ENCODE results near the gene SPECC1L.

SPECC1L gene

DNA sequence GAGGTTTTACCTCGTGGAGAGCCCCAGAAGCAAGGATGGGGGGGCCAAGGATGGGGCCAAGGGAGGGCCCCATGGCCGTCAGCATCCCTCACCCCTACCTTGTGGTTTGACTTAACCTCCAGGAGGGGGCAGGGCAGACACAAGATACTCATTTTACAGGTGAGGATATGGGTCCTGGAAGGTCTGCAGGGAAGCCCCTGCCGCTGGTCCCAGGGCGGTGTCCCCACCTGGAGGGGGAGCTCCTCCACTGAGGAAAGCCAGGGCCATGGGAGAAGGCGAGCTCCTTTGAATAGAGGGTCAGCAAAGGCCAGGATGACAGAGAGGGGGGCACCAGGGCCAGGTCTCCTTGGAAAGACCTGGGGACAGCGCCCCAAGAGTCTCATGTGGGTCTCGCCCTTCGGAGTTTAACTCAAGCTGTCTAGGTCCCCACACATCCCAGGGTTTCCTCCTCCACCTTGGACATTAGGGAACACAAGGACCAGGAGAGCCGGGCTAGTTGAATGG lies 150.8 kb downstream of the SPECC1L start:
- peak; percentile 23 to 25 for DNase-seq
- TF ChIP-seq GATA1 (IDR thresholded peaks at IDR 0.05; ENCODE audit: low read depth, low read length) (no peak), POLR2A (IDR thresholded peaks at IDR 0.05; ENCODE audit: low read length) (no peak)

DNA sequence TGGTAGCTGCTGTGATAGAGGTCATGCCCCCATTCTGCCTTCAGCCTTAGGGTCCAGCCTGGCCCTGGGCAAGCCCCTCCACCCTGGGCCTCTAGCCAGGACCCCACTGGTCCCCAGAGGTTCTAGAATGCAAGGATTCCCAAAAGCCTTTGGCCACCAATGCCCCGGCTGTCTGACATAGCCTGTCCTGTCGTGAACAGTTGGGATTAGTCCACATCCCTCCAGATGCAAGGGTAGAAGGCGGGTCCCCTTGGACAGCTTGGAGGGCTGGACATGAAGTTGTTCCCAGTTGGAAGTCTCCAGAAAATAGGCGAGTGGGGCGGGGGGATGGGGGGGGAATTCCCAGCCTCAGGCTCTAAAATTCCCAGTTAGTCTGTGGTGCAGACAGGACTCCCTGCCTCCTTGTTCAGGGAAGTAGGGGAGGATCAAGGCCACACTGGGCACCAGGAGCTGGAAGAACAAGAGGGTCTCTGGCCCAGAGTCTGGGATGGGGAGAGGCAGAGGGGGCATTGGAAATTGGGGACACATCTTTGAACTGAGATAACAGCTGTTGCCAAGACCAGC lies 151.6 kb downstream of the SPECC1L start:
- TF ChIP-seq GATA1 (IDR thresholded peaks at IDR 0.05; ENCODE audit: low read depth, low read length) (no peak), POLR2A (IDR thresholded peaks at IDR 0.05; ENCODE audit: low read length) (no peak)
- no peak for DNase-seq

DNA sequence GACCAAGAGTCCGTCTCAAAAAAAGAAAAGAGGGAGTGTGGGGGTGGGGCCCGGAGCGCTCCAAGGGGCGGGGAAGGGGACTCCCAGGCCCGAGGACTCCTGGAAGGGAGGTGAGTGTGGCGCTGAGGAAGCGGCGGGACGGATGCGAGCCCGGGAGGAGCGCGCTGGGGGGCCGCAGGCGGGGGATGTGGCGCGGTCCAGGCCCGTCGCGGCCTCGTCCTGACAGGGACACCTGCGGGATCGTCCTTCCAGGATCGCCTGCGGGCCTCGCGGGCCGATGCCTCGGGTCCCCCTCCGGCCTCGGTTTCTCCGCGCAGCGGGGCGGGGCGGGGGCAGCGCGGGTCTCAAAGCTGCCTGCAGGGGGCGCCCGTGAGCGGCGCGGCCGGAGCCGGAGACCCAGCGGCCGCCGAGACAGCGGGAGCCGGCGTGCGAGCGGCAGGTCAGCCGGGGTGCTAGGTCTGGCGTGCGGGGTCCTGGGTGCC lies 152.9 kb downstream of the SPECC1L start:
- TF ChIP-seq GATA1 (IDR thresholded peaks at IDR 0.05; ENCODE audit: low read depth, low read length) (no peak), POLR2A (IDR thresholded peaks at IDR 0.05; ENCODE audit: low read length) (no peak)
- peak; percentile 52 to 70 for DNase-seq

DNA sequence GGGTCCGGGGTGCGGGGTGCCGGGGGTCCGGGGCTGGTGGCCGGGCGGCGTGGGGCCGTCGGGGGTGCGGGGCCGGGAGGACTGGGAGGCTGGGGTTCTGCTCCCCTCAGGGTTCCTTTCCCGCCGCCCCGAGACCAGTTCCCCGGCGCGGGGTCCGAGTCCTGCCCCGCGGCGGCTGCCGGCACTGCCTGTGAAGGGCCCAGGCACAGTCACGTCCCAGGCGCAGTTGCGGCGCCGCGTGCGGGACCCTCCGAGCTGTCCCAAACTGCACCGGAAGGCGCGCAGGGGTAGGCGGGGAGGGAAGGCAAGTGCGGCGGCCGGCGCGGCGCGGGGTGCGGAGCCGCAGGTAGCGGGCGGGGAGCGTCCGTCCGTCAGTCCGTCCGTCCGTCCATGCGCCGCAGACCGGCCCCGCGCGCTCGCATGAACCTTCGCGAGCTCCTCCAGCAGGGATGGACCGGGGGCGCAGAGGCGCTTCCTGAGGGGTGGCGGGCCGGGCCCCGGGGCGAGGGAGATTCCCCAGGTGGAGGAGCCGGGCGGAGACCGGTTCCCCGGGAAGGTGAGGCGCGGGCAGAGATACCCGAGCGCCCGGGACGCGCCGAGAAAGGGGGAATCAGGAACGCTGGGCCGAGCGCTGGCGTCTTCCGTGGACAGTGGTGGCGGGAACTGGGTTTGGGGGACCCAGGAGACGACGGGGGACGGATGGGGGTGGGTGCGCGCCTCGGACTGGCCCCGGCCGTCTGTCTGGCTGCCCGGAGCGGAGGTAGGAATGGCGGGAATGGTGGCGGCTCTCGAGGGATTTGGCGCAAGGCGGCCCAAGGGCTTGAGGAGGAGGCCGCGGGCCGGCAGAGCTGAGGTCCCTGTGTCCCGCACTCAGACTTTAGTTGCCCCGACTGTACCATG lies 153.6 kb downstream of the SPECC1L start:
- DNase-seq = peak; percentile 33 to 38
- no peak for TF ChIP-seq GATA1 (IDR thresholded peaks at IDR 0.05; ENCODE audit: low read depth, low read length)
- TF ChIP-seq POLR2A (IDR thresholded peaks at IDR 0.05; ENCODE audit: low read length) = no peak

DNA sequence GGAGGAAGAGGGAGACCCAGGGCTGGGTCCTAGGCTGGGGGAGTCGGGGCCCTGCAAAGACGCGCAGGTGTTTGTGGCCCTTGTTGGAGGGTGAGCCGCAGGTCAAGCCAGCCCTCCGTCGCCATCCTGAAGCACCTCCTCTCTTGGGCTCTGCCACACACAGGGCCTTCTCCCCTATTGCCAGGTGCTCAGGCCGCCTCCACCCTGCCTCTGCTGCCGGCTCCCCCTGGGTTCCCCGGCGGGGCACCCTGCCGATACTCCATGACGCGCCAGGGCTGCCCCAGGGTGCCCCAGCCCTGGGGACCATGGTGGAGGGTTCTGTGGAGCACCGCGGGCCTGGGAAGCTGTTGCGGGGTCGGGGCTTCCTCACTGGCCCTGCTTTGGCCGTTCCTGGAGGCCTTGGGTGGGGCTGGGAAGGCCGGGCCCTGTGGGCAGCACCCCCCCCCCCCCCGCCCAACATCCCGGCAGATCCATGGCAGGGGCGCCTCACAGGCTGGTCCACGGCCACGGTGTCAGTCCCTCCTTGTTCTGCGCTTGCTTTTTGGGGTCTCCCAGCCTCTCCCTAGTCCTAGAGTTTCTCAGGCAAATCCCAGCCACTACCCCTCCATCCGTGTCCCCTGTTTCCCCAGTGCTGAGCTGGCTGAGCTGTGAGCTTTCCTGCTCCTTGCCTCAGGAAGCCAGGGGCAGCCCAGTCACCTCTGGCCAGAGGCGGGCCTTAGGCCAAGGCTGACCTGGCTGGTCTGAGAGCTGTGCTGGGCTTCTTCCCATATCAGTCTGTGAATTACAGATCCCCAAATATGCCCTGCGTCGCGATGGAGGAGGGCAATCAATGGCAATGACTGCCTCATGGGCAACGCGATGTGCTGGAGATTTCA lies 154.5 kb downstream of the SPECC1L start:
- no peak for DNase-seq
- no peak for TF ChIP-seq GATA1 (IDR thresholded peaks at IDR 0.05; ENCODE audit: low read depth, low read length)
- no peak for TF ChIP-seq POLR2A (IDR thresholded peaks at IDR 0.05; ENCODE audit: low read length)

DNA sequence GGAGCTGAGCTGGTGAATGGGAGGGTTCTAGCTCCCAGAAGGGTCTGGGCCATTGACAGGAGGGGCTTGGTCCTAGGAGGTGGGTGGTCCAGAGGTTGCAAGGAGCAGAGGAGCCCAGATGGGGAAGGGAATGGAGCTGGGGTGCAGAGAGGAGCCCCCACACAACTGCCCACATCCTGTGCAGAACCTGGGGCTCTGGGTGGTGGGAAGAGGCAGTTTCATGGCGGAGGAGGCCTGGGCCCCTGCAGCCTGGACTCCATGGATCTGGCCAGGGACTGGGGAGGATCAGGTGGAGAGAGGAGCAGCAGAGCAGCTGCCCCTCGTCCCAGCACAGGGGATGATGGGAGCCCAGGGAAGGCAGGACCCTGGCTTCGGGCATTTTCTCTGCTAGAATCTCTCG lies 155.8 kb downstream of the SPECC1L start:
- no peak for DNase-seq
- TF ChIP-seq GATA1 (IDR thresholded peaks at IDR 0.05; ENCODE audit: low read depth, low read length) (no peak), POLR2A (IDR thresholded peaks at IDR 0.05; ENCODE audit: low read length) (no peak)

DNA sequence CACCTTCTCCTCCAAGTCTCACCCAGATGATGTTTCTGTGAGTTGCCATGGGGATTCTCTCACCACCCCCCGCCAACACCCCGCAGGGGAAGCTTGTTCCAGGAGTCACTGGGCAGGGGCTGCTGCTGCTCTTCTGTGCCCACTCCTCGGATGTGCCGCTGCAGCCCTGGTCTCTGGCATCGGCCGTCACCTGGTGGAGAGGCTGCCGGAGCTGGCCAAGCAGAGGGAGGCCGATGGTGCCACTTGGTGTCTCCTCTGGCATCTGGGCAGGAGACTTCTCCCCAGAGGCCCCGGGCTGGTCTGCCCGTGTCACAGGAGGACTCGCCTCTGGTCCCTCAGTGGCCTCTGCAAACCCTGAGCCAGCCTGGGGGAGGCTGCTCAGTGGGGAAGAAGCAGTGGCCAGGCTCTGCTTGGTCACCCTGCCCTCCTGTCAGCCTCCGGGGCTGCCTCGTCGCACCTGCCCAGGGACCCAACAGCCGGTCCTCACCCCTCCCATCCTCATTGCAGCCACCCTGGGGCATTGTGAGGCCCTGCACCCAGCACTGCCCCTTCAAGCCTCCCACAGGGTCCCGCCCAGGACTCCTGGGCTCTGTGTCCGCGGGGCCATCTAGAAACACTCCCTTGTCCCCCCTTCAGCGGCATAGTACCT lies 156.3 kb downstream of the SPECC1L start:
- DNase-seq = no peak
- TF ChIP-seq GATA1 (IDR thresholded peaks at IDR 0.05; ENCODE audit: low read depth, low read length) (no peak), POLR2A (IDR thresholded peaks at IDR 0.05; ENCODE audit: low read length) (no peak)

DNA sequence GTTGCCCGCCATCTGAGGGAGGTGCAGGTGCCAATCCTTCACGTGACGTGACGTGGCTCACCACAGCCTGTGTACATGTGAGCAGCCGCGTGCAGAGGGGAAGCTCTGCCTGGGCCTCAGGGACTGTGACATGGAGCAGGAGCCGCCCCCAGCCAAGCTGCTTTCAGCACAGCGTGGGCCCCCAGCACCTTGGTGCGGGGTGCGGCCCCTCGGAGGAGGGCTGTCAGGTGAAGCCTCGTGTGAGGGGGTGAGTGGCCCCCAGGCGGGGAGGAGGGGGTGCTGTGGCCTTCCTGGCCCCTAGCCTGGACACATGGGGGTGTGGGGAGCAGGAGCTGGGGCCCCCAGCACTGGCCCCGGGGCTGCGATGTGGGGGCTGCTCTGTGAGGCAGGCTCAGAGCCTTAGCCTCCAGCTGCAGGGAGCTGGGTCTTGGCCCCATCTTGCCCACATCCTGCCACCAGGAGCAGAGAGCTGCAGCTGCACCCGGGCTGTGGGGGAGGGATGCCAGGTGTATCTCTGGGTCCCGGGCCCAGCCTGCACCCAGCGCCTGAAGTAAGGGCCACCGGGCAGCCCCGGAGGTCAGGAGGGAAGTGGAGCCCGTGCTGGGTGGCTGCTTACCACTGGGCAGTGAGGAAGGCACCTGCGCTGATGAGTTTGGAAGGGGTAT lies 157.0 kb downstream of the SPECC1L start, which contains the start of gene ADORA2A:
ADORA2A (plus strand) TSS at position 100 of the 665 bp plus-strand sequence. CDS start 5,806 bp downstream, outside the sequence.
- TF ChIP-seq GATA1 (IDR thresholded peaks at IDR 0.05; ENCODE audit: low read depth, low read length) = no peak
- TF ChIP-seq POLR2A (IDR thresholded peaks at IDR 0.05; ENCODE audit: low read length) = no peak
- no peak for DNase-seq

DNA sequence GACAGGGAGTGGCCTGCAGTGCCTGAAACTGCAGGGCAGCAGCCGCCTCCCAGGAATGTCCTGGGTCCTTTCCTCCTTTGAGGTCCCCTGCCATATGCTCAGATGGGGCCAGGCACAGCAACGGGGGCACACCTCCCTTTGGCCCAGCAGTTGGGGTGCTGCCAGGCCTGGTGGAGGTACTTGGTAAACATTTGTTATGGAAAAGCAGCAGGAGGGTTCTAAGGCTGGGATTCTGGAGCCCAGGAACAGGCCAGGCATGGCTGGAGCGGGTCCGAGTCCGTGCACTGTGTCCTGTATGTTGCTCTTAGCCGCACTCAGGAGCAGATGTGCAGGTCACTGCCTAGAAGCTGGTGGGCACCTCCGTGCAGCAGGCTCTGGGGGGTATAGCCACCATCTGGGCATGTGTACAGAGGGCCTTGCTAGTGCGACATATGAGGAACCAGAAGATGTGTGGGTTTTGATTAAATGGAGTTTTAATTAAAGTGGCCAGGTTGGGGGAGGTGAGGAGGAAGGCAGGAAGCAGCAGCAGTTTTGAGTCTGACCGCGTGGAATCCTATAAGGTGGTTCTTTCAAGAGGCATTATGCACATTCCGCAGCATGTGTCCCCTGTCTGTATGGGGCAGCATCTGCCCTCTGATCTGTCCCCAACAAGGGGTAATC lies 158.2 kb downstream of the SPECC1L start:
- no peak for DNase-seq
- TF ChIP-seq POLR2A (IDR thresholded peaks at IDR 0.05; ENCODE audit: low read length) = no peak
- no peak for TF ChIP-seq GATA1 (IDR thresholded peaks at IDR 0.05; ENCODE audit: low read depth, low read length)

DNA sequence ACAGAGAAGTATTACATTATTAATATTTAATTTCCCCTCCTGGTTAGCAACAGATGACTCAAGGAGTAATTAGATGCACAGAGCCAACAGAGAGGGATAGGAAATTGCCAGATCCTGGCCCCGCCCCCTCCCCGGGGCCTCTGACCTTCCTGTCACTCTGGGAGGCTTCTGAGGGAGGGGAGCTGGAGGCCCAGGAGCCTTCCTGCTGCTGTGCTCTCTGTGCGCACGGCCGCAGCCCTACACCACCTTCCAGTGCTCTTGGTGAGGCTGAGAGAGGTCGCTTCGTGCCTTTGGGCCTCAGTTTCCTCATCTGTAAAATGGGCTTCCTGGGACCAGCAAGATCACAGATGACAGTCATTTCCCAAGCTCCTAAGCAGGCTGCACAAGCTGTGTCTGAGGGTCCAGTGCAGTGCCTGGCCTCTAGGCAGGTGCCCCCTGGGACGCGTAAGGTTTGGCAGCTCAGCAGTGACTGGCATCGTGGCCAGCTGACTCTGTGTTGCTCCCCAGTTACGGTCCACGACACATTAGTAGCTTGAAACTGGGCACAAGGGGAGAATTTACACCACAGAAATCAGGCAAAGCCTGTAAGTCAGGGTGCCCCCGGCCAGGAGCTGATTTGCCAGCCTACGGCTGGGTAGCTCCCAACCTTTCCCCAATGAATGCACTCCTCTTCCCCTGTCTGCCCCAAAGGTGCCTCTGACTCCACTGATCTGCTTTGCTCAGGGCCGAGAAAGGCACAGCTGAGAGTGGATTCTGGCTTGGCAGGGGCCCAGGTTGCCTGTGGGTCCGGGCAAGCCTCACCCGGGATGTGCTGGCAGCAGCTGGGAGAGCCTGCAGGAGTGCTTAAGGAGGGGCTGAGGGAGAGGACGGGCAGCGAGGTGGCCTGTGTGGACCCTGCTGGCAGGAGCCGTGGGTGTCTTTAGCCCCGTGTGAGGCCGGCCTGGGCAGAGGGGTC lies 159.1 kb downstream of the SPECC1L start:
- TF ChIP-seq POLR2A (IDR thresholded peaks at IDR 0.05; ENCODE audit: low read length) (no peak), GATA1 (IDR thresholded peaks at IDR 0.05; ENCODE audit: low read depth, low read length) (no peak)
- no peak for DNase-seq
